SK-N-SH treated with all-trans-retinoic acid at 6 μM for 48 hours (cell line): ENCODE results near the gene MDFIC2.

Experiments used
- ATAC-seq: fragments of 200-7000 bp; cut with Tn5 transposase; 3 replicates; pipeline ENCODE4 v1.9.1; 2020; ENCODE audit warnings: mild to moderate bottlenecking, moderate library complexity
- BACH2 ChIP-seq: fragments of 250-450 bp; sonication (Bioruptor Pico); IDR thresholded peaks from 2 replicates; pipeline ENCODE4 v1.9.0; 2021; ENCODE audit warnings: mild to moderate bottlenecking, borderline replicate concordance
- GLIS3 ChIP-seq: fragments of 250-450 bp; sonication (Bioruptor Pico); IDR thresholded peaks from 2 replicates; pipeline ENCODE4 v1.5.0; 2020; ENCODE audit warnings: mild to moderate bottlenecking, moderate library complexity
- OSR1 ChIP-seq: fragments of 250-450 bp; sonication (Bioruptor Pico); IDR thresholded peaks from 2 replicates; pipeline ENCODE4 v1.8.0; 2022; ENCODE audit warnings: moderate library complexity, mild to moderate bottlenecking, inconsistent platforms
- PPARA ChIP-seq: fragments of 250-450 bp; sonication (Bioruptor Pico); IDR thresholded peaks from 2 replicates; pipeline ENCODE4 v1.5.0; 2020; ENCODE audit warnings: mild to moderate bottlenecking, borderline replicate concordance
- RARB ChIP-seq: fragments of 250-450 bp; sonication (Bioruptor Pico); IDR thresholded peaks from 2 replicates; pipeline ENCODE4 v1.8.0; 2021; ENCODE audit warnings: mild to moderate bottlenecking, moderate library complexity
- TCF4 ChIP-seq: fragments of 250-450 bp; sonication (Bioruptor Pico); IDR thresholded peaks from 2 replicates; pipeline ENCODE4 v1.8.0; 2021; ENCODE audit warnings: mild to moderate bottlenecking, moderate library complexity, borderline replicate concordance
- ZC3H10 ChIP-seq: fragments of 250-450 bp; sonication (Bioruptor Pico); IDR thresholded peaks from 2 replicates; pipeline ENCODE4 v1.5.1; 2021; ENCODE audit warnings: mild to moderate bottlenecking, moderate library complexity
- ZFP3 ChIP-seq: fragments of 250-450 bp; sonication (Bioruptor Pico); IDR thresholded peaks from 2 replicates; pipeline ENCODE4 v1.5.0; 2020; ENCODE audit warnings: mild to moderate bottlenecking, moderate library complexity
- ZNF565 ChIP-seq: fragments of 450-650 bp; formaldehyde crosslinking; conservative IDR thresholded peaks from 2 replicates; pipeline ENCODE4 v1.5.0; 2020; ENCODE audit warnings: low read depth, mild to moderate bottlenecking, moderate library complexity
- ZNF70 ChIP-seq: fragments of 450-650 bp; formaldehyde crosslinking; IDR thresholded peaks from 2 replicates; pipeline ENCODE4 v1.5.0; 2020; ENCODE audit warnings: mild to moderate bottlenecking, moderate library complexity
- TF ChIP-seq, protein P1 (sequence below): fragments of 250-450 bp; sonication (Bioruptor Pico); IDR thresholded peaks from 2 replicates; pipeline ENCODE4 v1.5.1; 2021; ENCODE audit warnings: mild to moderate bottlenecking, moderate library complexity
- TF ChIP-seq, protein P2 (sequence below): fragments of 250-450 bp; sonication (Bioruptor Pico); IDR thresholded peaks from 2 replicates; pipeline ENCODE4 v1.5.1; 2020; ENCODE audit warnings: low read depth, mild to moderate bottlenecking, moderate library complexity
- TF ChIP-seq, protein P3 (sequence below): fragments of 250-450 bp; sonication (Bioruptor Pico); IDR thresholded peaks from 2 replicates; pipeline ENCODE4 v1.8.0; 2021; ENCODE audit warnings: low read depth, mild to moderate bottlenecking, moderate library complexity, borderline replicate concordance
- TF ChIP-seq, protein P4 (sequence below): fragments of 250-450 bp; sonication (Bioruptor Pico); IDR thresholded peaks from 2 replicates; pipeline ENCODE4 v1.8.0; 2020; ENCODE audit warnings: mild to moderate bottlenecking, moderate library complexity, borderline replicate concordance
- TF ChIP-seq, protein P5 (sequence below): fragments of 250-450 bp; sonication (Bioruptor Pico); IDR thresholded peaks from 2 replicates; pipeline ENCODE4 v1.5.0; 2020; ENCODE audit warnings: mild to moderate bottlenecking, moderate library complexity

Gene MDFIC2

DNA sequence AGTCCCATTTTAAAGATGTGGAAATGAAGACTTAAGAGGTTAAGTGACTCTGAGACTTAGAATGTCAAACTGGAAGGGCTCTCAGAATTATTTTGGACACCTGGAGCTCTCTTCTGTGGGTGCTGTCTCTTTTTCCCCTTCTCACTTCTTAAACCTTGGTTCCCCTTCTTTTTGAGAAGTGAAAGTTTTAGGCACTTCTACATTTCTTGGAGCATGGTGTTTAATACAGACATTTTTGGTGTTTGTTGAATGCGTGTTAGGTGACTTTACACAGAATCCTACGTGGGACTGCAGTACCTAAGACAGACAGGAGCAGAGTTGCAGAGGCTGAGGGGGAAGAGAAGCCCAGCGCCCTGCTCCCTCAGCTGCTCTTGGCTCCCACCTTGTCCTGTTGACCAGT is 133.3 kb downstream of the MDFIC2 start:
- ATAC-seq, result no peak
- no peak for TF ChIP-seq TCF4 (CRISPR knock-in tag)

DNA sequence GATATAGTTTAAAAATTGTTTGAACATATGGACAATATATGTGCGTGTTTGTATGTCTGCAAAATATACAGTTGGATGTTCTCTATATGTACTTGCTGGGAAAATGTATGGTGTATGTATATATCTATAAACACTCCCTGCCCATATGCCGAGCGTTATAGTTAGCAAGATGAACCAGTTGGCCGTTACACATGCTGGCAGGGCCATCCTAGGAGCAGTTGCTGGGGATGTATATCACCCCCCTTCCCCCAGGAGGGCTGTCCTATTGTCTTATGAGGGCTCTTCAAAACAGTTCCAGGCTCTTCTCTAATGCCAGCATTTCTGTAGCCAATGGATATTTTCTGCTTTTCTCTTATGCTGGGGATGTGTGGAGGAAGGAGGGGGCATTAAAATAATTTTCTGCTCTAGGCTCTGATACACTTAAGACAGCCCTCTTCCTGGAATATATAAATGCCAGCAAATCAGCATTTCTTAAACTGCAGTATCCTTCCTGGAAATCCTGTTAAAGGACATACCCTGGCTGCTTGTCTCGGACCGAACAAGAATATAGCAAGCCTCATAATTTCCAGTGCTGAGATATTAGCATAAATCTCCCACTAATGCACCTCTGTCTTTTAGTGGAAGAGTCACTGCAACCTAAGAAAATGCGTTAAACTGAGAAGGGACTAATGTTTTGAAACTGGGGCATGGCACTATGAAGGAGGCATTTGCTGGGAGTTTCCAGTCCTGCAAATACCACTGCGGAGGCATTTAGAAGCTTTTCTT is 134.4 kb downstream of the MDFIC2 start:
- no peak for ATAC-seq
- no peak for TF ChIP-seq RARB (CRISPR knock-in tag)
- TF ChIP-seq ZNF565, result no peak
- no peak for TF ChIP-seq ZFP3 (CRISPR knock-in tag)
- TF ChIP-seq, protein P1, sequence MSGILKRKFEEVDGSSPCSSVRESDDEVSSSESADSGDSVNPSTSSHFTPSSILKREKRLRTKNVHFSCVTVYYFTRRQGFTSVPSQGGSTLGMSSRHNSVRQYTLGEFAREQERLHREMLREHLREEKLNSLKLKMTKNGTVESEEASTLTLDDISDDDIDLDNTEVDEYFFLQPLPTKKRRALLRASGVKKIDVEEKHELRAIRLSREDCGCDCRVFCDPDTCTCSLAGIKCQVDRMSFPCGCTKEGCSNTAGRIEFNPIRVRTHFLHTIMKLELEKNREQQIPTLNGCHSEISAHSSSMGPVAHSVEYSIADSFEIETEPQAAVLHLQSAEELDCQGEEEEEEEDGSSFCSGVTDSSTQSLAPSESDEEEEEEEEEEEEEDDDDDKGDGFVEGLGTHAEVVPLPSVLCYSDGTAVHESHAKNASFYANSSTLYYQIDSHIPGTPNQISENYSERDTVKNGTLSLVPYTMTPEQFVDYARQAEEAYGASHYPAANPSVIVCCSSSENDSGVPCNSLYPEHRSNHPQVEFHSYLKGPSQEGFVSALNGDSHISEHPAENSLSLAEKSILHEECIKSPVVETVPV, result no peak
- TF ChIP-seq ZNF70 (CRISPR knock-in tag), result no peak
- TF ChIP-seq, protein P2, sequence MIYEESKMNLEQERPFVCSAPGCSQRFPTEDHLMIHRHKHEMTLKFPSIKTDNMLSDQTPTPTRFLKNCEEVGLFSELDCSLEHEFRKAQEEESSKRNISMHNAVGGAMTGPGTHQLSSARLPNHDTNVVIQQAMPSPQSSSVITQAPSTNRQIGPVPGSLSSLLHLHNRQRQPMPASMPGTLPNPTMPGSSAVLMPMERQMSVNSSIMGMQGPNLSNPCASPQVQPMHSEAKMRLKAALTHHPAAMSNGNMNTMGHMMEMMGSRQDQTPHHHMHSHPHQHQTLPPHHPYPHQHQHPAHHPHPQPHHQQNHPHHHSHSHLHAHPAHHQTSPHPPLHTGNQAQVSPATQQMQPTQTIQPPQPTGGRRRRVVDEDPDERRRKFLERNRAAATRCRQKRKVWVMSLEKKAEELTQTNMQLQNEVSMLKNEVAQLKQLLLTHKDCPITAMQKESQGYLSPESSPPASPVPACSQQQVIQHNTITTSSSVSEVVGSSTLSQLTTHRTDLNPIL (CRISPR knock-in tag), result no peak
- no peak for TF ChIP-seq ZC3H10 (CRISPR knock-in tag)
- TF ChIP-seq PPARA (CRISPR knock-in tag), result no peak
- no peak for TF ChIP-seq OSR1
- TF ChIP-seq BACH2 (CRISPR knock-in tag), result no peak

DNA sequence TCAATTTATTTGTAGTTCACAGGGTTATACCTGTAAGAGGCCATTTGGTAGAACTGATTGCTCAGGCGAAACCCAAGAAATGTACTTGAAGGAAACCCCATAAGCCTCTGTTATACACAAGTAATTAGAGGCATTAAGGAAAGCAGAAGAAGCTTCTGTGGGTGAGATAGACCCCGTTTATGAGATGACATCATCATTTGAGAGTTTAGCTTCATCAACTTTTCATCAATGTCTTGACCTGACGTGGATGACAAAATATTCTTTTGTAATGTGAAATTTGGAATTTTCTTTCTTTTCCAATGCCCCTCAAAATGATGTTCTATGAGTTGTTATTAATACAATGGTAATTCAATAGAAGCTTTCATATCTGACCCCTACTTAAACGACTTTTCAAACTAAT is 136.2 kb downstream of the MDFIC2 start:
- ATAC-seq, result no peak
- no peak for TF ChIP-seq BACH2 (CRISPR knock-in tag)
- no peak for TF ChIP-seq ZNF70 (CRISPR knock-in tag)
- no peak for TF ChIP-seq PPARA (CRISPR knock-in tag)
- TF ChIP-seq, protein P2 (CRISPR knock-in tag), result no peak
- TF ChIP-seq, protein P1, result no peak
- TF ChIP-seq, protein P3, sequence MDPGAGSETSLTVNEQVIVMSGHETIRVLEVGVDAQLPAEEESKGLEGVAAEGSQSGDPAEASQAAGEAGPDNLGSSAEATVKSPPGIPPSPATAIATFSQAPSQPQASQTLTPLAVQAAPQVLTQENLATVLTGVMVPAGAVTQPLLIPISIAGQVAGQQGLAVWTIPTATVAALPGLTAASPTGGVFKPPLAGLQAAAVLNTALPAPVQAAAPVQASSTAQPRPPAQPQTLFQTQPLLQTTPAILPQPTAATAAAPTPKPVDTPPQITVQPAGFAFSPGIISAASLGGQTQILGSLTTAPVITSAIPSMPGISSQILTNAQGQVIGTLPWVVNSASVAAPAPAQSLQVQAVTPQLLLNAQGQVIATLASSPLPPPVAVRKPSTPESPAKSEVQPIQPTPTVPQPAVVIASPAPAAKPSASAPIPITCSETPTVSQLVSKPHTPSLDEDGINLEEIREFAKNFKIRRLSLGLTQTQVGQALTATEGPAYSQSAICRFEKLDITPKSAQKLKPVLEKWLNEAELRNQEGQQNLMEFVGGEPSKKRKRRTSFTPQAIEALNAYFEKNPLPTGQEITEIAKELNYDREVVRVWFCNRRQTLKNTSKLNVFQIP (CRISPR knock-in tag), result no peak
- TF ChIP-seq ZNF565, result no peak
- TF ChIP-seq, protein P4, sequence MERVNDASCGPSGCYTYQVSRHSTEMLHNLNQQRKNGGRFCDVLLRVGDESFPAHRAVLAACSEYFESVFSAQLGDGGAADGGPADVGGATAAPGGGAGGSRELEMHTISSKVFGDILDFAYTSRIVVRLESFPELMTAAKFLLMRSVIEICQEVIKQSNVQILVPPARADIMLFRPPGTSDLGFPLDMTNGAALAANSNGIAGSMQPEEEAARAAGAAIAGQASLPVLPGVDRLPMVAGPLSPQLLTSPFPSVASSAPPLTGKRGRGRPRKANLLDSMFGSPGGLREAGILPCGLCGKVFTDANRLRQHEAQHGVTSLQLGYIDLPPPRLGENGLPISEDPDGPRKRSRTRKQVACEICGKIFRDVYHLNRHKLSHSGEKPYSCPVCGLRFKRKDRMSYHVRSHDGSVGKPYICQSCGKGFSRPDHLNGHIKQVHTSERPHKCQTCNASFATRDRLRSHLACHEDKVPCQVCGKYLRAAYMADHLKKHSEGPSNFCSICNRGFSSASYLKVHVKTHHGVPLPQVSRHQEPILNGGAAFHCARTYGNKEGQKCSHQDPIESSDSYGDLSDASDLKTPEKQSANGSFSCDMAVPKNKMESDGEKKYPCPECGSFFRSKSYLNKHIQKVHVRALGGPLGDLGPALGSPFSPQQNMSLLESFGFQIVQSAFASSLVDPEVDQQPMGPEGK (CRISPR knock-in tag), result no peak
- TF ChIP-seq OSR1, result no peak
- no peak for TF ChIP-seq ZFP3 (CRISPR knock-in tag)
- TF ChIP-seq, protein P5, sequence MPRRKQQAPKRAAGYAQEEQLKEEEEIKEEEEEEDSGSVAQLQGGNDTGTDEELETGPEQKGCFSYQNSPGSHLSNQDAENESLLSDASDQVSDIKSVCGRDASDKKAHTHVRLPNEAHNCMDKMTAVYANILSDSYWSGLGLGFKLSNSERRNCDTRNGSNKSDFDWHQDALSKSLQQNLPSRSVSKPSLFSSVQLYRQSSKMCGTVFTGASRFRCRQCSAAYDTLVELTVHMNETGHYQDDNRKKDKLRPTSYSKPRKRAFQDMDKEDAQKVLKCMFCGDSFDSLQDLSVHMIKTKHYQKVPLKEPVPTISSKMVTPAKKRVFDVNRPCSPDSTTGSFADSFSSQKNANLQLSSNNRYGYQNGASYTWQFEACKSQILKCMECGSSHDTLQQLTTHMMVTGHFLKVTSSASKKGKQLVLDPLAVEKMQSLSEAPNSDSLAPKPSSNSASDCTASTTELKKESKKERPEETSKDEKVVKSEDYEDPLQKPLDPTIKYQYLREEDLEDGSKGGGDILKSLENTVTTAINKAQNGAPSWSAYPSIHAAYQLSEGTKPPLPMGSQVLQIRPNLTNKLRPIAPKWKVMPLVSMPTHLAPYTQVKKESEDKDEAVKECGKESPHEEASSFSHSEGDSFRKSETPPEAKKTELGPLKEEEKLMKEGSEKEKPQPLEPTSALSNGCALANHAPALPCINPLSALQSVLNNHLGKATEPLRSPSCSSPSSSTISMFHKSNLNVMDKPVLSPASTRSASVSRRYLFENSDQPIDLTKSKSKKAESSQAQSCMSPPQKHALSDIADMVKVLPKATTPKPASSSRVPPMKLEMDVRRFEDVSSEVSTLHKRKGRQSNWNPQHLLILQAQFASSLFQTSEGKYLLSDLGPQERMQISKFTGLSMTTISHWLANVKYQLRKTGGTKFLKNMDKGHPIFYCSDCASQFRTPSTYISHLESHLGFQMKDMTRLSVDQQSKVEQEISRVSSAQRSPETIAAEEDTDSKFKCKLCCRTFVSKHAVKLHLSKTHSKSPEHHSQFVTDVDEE (CRISPR knock-in tag), result no peak
- TF ChIP-seq GLIS3 (CRISPR knock-in tag), result no peak
